ENCODE results near the gene HPS4.

- TF ChIP-seq EP300 (IDR thresholded peaks at IDR 0.05; ENCODE audit: borderline replicate concordance in 1 of 2, low read depth in 1 of 2, low read length in 1 of 2) (no peak), CHD2 (IDR thresholded peaks at IDR 0.05; ENCODE audit: low read length, partially characterized antibody) (no peak), CTCF (IDR thresholded peaks at IDR 0.05) (no peak), YY1 (IDR thresholded peaks at IDR 0.05; ENCODE audit: low read depth) (no peak), TCF12 (IDR thresholded peaks at IDR 0.05) (no peak), NFIC (IDR thresholded peaks at IDR 0.05; ENCODE audit: borderline replicate concordance) (no peak), RAD21 (IDR thresholded peaks at IDR 0.05; ENCODE audit: low read length) (no peak)
Measured at GRCh38 chr22:26409719-26410335, 73.8 kb downstream of the HPS4 start.

Data from SK-N-SH (cell line).